GDM1 (cell line): ENCODE results near the gene AURKB.
"Not testable (repeated sequence)": the region's sequence is repeated elsewhere in the genome, so short reads cannot be mapped to it uniquely, and the experiment has no call there.

Experiments used
- DNase-seq: peaks from one replicate; lab custom pipeline; 2025; lab: John Stamatoyannopoulos, UW

The AURKB gene

DNA sequence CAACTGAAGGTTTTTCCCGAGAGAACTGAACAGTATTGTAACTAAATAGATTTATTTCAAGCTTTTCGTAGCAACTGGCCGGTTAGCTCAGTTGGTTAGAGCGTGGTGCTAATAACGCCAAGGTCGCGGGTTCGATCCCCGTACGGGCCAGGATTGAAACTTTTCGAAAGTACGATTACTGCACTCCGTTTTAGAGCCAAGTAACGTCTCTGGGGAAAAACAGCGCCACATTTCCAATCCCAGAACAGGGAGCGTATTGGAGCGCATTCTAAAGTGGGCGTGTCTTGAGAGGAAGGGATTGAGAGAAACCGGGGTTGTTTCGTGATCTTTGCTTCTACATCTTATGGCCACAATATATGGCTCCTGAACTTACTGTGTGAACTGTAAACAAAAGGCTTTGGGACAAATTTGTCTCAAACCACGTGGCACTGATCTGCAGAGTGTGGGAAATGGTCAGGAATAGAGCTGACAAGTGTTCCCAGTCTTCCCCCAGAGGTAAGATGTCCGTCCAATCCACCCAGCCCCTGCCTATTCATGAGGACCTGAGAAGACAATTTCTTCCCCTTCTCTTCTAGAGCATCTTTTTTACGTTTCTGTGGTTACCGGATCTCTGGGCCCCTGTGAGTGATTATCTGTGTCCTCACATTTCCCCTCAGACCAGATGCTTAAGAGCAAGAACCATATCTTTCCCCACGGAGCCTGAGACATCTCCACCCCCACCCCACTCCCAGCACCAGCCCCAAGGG, 22.7 kb downstream of the AURKB start:
- peak; percentile 90 for DNase-seq

DNA sequence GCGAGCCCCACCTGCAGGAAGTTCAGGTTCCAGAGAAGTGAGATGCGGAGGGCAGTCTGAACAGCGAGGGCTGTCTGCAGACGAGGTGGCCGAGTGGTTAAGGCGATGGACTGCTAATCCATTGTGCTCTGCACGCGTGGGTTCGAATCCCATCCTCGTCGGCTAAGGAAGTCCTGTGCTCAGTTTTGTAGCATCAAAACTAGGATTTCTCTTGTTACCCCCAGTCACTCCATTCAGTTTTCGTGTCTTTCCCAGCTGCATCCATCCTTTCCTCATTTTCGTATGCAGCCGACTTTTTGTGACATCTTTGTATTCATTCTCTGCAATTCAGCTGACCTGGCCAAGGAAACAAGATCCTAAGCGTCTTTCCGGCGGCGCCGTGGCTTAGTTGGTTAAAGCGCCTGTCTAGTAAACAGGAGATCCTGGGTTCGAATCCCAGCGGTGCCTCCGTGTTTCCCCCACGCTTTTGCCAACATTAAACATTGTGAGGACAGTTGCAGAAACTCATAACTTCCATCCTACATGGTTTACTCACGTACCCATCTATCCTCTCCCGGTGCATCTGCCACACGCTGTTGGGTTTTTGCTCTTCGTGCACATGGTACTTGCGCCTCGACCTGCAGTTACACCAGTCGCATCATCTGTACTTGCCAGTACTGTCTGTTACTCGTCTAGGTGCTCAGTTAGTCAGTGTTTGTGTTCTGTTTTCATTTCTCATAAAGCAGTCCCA, 23.4 kb downstream of the AURKB start:
- DNase-seq = peak; percentile 91

DNA sequence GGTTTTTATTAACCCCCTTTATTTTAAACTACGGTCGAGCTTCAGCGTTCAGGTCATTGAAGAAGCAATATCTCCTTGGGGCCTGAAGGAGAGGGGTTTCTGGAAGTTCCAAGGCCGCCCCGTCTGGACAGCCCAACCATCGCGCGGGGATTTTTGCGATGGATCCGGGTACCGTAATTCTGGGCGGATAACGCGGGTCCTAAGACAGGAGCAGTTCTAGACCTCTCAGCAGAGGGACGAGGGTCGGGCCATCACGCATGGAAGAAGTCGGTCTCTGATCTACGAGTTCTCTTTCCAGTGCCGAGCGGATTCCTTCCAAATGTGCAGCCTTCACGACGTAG, 24.0 kb downstream of the AURKB start:
- DNase-seq = no peak

DNA sequence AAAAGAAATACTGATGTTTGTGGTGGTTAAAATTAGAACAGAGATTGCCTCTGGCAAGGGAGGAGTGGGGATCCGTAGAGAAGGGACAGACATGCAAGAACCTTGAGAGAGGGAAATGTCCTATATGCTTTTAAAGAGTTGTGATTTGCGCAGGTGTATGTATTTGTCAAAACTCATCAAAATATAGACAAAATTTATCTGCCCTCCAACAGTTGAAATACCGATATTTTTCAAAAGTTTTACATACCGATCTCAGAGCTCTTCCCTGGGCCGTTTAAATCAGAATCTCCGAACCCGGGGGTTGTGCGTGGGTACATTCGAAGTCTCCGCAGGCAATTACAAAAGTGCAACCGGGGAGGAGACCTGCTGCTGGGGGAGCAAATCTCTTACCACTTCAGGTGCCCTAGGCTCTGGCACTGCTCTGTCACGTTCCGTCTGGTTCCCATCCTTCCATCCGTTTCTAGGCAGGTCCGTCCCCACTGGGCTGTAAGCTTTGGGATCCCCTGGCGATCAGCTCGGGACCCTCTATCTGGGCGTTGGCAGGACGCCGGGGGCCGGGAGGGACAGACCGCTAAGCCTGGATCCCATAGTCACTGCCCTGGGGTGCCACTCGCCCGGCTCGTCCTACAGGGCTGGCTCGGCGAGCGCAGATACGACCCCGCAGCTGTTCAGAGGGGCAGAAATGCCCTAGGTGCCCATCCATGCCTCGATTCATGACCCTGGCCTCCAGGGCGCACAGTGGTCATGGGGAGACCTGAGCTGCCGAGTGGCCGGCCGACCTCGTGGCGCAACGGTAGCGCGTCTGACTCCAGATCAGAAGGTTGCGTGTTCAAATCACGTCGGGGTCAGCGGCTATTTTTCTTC, 24.6 kb downstream of the AURKB start:
- DNase-seq = peak; percentile 71

DNA sequence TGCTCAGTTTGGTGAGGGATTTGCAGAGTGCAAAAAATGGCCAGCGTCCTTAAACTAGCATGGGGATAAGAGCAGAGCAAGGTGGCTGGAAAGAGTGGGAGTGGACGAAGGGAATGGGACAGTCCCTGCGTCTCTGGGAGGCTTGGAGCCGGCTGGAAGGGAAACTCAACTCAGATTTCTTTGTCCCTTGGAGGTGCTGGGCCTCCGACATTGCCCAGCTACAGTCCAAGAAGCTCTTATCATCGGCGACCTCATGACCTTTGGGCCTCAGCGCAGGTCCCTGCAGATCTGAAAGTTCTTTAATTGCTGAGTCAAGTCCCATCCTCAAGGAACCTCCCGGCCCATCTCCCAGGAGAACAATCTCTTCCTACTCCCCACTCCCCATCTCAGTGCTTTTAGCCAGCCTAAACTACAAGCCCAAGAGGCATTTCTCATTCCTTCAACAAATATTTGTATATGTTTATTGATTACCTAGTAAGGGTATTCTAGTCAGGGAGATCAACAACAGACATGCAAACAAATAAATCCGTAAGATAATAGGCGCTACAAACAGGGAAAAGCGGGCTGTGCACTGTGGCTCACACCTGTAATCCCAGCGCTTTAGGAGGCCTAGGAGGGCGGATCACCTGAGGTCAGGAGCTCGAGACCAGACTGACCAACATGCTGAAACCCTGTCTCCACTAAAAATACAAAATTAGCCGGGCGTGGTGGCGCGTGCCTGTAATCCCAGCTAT, 33.2 kb downstream of the AURKB start:
- no peak for DNase-seq

DNA sequence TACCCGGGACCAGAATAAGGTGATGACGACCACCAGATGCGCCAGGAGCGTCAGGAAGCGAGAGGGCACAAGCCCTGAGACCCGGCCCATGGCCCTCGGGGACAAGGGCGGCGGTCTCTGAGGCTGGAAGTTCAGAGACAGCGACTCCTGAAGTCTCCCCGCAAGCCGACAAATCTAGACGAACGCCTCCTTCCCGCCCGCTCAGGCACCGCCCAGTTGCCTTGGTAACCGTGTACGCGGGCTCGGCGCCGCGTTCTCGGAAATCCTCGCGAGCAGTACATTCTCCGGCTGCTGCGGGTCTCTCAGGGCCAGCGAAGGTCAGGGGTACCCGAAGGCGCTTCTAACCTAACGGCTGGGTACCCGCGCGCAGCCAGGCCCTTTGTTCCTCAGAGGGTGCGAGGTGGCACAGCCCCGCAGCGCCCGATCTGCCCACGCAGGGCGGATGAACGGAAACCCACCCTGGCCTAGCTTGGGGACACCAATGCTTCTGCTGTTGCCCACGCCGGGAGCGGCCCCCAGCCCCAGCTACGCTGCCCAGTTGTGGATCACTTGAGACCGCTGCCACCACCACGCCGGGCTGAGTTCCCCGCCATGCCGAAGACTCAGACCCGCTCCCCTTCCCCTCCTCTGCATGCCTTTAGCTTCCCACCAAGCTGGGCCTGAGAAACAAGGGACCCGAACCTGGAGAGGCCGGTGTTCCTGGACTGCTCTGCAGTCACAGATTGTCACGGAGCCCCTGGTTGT, 34.0 kb downstream of the AURKB start, which contains the start of gene TMEM107:
Gene TMEM107, minus strand, starts transcription at position 184 of the 744 bp plus-strand sequence. Its CDS starts 94 bp downstream, at position 90.
- DNase-seq = peak; percentile 72

DNA sequence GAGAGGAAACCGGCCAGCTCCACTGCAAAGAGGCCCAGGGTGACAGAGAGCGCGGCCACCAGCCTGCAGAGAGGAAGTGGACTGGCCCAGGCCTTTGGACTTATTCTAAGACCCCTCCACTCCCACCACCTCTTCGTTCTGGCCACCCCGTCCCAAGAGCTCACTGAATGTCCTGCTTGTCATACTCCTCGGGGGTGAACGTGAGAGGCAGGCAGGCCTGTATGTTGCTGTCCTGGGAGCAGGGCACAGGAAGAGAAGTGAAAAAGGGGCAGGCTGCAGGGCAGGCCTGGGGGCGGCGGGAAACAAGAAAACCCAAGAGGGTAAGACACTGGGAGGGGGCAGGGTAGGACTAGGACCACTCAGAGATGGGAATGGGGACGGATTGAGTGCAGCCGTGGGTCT, 34.6 kb downstream of the AURKB start:
- no peak for DNase-seq

DNA sequence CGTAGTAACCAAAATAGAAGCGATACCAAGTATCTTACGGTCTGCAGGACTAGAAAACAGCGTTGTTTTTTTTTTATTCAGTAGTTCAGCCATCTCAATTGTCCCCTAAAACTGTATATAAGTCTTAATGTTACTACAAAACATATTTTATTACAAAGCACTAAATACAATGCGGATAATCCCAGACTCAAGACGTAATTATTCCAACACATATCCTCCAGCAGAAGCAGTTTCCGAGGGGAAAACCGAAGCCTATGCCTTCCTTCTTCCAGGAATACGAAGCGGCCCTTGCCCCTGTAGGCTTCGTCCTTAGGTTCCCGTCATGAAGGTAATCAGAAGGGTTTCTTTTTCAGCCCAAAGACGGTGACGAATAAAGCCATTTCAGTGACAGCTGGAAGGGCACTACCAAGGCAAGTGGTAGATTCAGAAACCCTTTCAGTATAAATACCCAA, 36.5 kb downstream of the AURKB start:
- DNase-seq = no peak

DNA sequence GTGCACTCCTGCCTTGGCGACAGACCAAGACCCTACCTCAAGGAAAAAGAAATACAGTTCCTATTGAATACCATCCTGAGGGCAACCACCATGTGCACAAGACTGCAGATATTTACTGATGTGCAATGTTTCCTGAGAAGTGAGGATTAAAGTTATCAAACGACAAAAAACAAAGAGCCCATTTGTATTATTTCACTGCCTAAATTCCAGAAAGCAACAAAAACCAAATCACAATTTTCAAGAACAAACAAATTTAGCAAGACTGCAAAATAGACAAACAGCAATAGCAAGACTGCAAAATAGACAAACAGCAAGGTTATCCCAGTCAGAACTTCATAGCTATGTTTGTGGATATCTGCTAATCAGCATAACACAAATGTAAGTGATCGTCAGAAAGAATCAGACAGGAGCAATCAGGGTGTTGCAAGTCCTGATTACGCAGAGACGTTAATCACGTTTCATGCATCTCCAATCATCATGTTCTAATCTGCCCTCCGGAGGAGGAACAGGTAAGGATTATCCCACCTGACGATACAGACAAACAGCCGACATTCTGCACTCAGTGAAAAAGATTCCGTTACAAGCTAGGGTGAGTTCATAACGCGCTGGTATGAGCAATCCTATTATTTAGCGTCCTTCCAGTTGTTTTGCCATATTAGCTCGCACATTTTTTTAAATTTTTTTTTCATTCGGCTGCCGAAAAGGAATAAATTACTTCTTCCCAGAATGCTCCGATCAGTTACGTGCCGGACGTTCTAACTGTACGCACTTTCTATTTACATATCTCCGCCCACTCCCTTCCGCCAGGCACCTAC, 37.1 kb downstream of the AURKB start:
- peak; percentile 91 for DNase-seq

DNA sequence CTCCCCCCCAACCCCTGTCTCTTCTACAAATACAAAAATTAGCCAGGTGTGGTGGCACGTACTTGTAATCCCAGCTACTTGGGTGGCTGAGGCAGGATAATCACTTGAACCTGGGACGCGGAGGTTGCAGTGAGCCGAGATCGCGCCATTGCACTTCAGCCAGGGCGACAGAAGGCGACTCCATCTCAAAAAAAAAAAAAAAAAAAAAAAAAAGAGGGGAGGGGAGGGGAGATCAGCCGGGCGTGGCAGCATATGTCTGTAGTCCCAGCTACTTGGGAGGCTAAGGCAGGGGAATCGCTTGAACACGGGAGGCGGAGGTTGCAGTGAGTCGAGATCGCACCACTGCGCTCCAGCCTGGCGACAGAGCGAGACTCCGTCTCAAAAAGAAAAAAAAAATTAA, 40.2 kb downstream of the AURKB start:
- not testable (repeated sequence) for DNase-seq

DNA sequence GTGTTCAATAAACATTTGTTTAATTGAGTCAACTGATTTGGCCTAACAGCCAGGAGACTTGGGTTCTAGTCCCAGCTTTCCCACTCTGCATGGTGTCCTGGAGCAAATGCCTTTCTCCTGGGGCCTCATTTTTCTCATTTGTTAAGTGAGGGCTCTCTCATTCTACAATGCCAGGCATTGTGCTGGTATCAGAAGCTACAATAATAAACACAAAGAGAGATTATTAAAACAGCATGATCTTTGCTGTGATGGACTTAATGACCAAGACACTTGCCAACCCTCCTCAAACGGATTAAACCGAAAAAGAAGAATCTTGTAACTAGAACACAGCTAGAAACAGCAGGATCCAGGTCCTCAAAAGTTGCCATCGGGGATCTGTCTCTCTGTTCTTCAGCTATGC, 42.8 kb downstream of the AURKB start:
- no peak for DNase-seq

DNA sequence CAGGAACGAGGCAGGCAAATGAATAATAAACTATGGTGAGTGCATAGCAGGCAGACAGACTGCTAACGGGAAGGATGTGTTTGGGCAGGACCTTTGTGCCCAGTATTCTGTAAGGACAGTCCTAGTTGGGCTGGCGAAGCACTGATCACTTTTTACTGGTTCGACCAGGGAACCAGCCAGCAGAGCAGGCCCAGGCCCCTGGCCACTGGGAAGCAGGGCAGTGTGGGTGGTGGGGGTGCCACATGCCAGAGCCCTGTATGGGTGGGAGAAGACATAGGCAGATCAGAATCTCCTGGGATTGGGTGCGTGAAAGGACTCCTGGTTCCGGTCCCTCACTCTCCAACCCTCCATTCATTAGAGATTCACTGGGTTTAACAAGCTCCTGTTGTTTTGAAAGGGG, 43.6 kb downstream of the AURKB start:
- no peak for DNase-seq

DNA sequence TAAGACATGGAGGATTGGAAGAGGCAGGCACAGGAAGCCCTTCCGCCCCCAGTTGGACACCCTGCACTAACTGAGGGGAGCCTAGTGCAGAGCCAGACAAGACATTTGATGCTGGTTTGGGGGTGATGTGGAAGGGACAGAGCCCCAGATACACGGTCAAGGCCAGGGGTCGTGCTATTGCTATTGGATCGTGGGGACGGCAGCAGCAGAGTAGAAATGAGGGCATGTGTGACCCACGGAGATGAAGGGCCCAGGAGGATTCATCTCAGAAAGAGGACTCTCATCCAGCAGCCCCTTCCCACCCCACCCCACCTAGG, 45.6 kb downstream of the AURKB start:
- DNase-seq = no peak

DNA sequence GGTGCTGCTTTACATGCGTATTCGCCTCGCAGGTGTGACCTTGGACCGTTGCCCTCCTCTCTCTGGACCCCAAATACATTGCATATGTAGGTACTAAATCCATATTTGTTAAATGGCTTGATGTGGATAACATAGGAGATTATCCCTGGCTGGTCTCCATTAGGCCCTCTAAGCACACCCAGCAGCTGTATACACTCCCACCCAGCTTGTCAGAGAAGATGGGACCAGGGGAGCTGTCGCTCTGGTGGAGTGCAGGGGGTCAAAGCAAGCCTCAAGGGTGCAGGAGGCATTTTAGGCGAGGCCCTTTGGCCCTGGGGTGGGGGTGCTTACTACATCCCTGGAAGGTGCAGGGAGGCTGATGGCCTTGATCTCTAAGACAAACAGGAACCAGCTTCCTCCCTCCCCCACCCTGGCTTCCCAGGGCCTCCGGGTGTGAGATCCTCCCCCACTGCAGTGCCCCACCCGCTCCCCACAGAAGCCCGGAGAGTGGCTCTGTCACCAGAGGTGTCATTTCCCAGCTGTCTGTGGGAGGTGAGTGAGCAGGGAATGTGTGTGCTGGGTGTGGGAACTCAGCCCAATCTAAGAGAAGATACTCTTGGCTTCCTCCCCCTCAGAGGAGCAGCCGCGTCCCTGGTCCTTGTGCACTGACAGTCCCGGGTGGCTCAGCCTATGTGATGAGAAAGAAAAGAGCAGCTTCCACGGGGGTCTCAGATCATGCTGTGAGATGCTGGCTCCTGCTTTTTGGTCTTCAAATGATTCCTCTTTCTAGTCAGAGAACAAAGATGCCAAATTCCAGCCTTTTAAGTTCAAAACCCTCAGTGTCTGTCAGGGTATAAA, 46.2 kb downstream of the AURKB start:
- DNase-seq = peak; percentile 87

DNA sequence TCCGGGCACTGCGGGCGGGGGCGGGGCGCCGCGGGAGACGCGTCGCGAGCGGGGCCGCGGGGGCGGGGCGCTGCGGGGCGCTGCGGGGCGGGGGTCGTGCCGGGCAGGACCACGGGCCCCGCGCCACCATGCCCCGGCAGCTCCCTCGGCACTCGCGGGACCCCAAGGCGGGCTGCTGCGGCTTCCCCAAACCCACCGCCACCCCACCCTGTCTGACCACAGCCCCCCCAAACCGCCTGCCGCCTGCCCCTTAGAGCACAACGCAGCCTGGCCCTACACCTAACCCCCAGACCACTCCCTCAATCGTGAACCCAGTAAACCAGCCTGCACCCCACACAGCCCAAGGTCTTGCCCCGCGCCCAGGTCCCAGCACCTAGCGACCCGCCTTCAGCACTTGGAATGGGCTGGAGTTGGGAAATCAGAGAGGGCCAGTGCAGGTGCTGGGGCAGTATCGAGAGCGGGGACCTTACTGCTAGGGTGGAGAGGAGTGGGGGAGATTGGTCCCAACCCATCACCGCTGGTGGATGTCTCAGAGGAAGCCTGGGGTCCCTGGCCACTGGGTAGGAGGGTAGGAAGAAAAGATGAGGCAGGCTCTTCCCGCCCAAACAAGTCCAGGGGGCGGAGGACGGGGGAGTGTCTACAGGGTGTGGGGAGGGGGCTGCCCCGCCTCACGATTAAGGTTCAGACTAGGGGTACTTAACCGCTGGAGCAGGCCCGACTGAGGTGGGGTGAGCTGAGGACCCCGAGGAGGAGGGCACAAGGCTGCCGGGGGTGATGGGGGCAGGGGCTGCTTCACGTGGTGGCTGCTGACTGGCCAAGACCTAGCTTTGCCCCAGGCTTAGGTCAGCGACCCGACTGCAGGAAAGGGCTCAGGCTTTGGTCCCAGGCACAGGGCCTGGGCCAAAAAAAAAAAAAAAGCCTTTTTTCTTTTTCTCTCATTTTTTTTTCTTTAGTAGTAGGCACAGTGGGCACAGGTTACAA, 47.1 kb downstream of the AURKB start:
- no peak for DNase-seq

DNA sequence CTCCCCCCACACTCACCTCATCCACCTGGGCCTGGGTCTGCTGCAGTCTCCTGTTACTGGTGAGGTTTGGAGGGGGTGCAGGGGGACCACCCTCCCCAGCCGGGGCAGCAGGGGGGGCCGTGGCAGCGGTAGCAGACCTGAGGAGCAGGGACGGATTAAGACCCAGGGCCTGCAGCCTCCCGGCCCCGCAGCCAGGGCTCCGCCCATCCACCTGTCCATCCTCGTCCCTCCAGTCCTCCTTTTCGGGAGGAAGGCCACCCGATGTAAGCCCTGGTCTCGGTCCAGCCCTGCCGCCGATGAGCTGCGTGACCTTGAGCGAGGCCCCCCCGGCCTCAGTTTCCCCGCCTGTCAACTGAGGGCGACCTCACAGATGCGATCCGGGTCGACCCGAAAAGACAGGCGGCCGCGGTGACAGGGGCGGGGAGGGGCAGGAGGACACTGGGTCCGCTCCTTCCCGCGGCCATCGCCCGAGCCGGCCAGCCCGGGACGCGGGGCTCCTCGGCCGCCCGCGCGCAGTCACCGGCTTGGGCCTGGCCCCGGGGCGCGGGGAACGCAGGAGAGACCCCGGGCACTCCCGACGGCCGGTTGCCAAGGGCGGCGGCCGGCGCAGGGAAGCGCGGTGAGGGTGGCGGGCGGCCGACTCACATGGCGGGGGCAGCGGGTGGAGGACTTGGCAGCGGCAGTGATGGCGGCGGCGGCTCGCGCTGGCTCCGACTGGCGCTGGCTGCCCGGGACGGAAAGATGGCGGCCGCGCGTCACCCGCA, 48.0 kb downstream of the AURKB start, which contains the start of gene VAMP2:
Gene VAMP2, minus strand, starts transcription at position 716 of the 764 bp plus-strand sequence. Its CDS starts 69 bp downstream, at position 647.
- DNase-seq = peak; percentile 47
